Ascending aorta (tissue), 2 donors: ENCODE results near the gene PPP2R3C. TPM values are rescaled to one million over a fixed set of nuclear protein-coding genes. Genes with fewer than 3 reads are reported as not detected.
"Not testable (repeated sequence)": the region's sequence is repeated elsewhere in the genome, so short reads cannot be mapped to it uniquely, and the experiment has no call there.

Source experiments
- DNase-seq, 2 donors: peaks; one replicate each; pipeline ENCODE4 v3.0.0-alpha.2; 2019; ENCODE audit warnings: low spot score in 2 of 2
- H3K27ac ChIP-seq, 2 donors: fragments of 200-600 bp; sonication (generic); one replicate each; pipeline ENCODE4 v1.5.1; 2016 to 2017; ENCODE audit warnings: mild to moderate bottlenecking in 1 of 2
- H3K27me3 ChIP-seq: fragments of 200-600 bp; sonication (generic); one replicate; pipeline ENCODE4 v1.5.1; 2017
- H3K36me3 ChIP-seq, 2 donors: fragments of 200-600 bp; sonication (generic); one replicate each; pipeline ENCODE4 v1.5.1; 2016
- H3K4me1 ChIP-seq, 2 donors: fragments of 200-600 bp; sonication (generic); one replicate each; pipeline ENCODE4 v1.5.1; 2016 to 2017; ENCODE audit warnings: mild to moderate bottlenecking in 1 of 2
- H3K4me3 ChIP-seq, 2 donors: fragments of 200-600 bp; sonication (generic); one replicate each; pipeline ENCODE4 v1.5.1; 2016 to 2017; ENCODE audit warnings: mild to moderate bottlenecking in 1 of 2
- H3K9me3 ChIP-seq, 2 donors: fragments of 200-600 bp; sonication (generic); one replicate each; pipeline ENCODE4 v1.5.1; 2016
- CTCF ChIP-seq, 3 experiments: fragments of 200-600 bp in 2 of 3; fragments of 450-650 bp in 1 of 3; sonication (generic) in 2 of 3; IDR thresholded peaks; one replicate each; pipeline ENCODE4 v1.5.1; 2016 to 2019; ENCODE audit warnings: antibody characterized with exemption in 3 of 3, mild to moderate bottlenecking in 1 of 3, moderate library complexity in 1 of 3
- intact Hi-C: fragments of 100-400 bp; cut with DNase I; formaldehyde crosslinking; loops from one replicate; pipeline ENCODE4 v1.15.1; 2023
- total RNA-seq: library from RNA; depleted of rRNA; stranded (reverse); fragments of >200 nt; gene quantifications from one replicate; pipeline ENCODE4 v1.1.0, GENCODE V29; 2016

PPP2R3C gene
- total RNA-seq, 1 donor from 2014 or later, result 63.6 TPM

- Histone ChIP-seq H3K4me1 (no peaks in the 10 kb centered on the region), H3K4me3 (no peak overlapping the region), H3K27me3 (no peaks in the 10 kb centered on the region), H3K9me3 (no peaks in the 10 kb centered on the region), H3K27ac (no peak overlapping the region), H3K36me3 (peaks cover 0 to 6% of the 10 kb centered on the region in 2 donors)
- intact Hi-C loops, result no loop called here
- no peak for TF ChIP-seq CTCF (IDR thresholded peaks at IDR 0.05)
- DNase-seq, result no peak
Observed at GRCh38 chr14:35159742-35160409, 38.1 kb upstream of the PPP2R3C start.

- Histone ChIP-seq H3K9me3 (no peaks in the 10 kb centered on the region), H3K4me1 (no peaks in the 10 kb centered on the region), H3K4me3 (no peak overlapping the region), H3K27me3 (no peaks in the 10 kb centered on the region), H3K27ac (no peak overlapping the region), H3K36me3 (peaks cover 0 to 6% of the 10 kb centered on the region in 2 donors)
- TF ChIP-seq CTCF (IDR thresholded peaks at IDR 0.05), result no peak
- intact Hi-C loops, result no loop called here
- DNase-seq, result no peak
Observed at GRCh38 chr14:35158951-35159653, 37.3 kb upstream of the PPP2R3C start.

- intact Hi-C loops, result no loop called here
- TF ChIP-seq CTCF (IDR thresholded peaks at IDR 0.05), result no peak
- Histone ChIP-seq H3K36me3 (peaks cover 0 to 6% of the 10 kb centered on the region in 2 donors), H3K4me1 (no peaks in the 10 kb centered on the region), H3K27ac (no peak overlapping the region), H3K9me3 (no peaks in the 10 kb centered on the region), H3K4me3 (no peak overlapping the region), H3K27me3 (no peaks in the 10 kb centered on the region)
- no peak for DNase-seq
Observed at GRCh38 chr14:35158491-35158890, 36.7 kb upstream of the PPP2R3C start.

- intact Hi-C loops, result no loop called here
- peaks cover 0 to 6% of the 10 kb centered on the region in 2 donors for H3K36me3 ChIP-seq
- H3K27me3 ChIP-seq, result no peaks in the 10 kb centered on the region
Observed at GRCh38 chr14:35155962-35156361, 34.2 kb upstream of the PPP2R3C start.

GRCh38 chr14:35154016-35154415 is 32.2 kb upstream of the PPP2R3C start:
- Histone ChIP-seq H3K27me3 (no peaks in the 10 kb centered on the region), H3K9me3 (no peaks in the 10 kb centered on the region), H3K4me3 (no peak overlapping the region), H3K4me1 (no peaks in the 10 kb centered on the region), H3K36me3 (peaks cover 0 to 4% of the 10 kb centered on the region in 2 donors), H3K27ac (no peak overlapping the region)
- TF ChIP-seq CTCF (IDR thresholded peaks at IDR 0.05), result no peak
- intact Hi-C loops, result no loop called here
- no peak for DNase-seq

More at GRCh38 chr14:35155962-35156361, 34.2 kb upstream of the PPP2R3C start:
- Histone ChIP-seq H3K4me3 (no peak overlapping the region), H3K4me1 (no peaks in the 10 kb centered on the region), H3K9me3 (no peaks in the 10 kb centered on the region), H3K27ac (no peak overlapping the region)
- TF ChIP-seq CTCF (IDR thresholded peaks at IDR 0.05), result no peak
- DNase-seq, result no peak

GRCh38 chr14:35152531-35152930 is 30.7 kb upstream of the PPP2R3C start:
- H3K27ac ChIP-seq, intact Hi-C loops, DNase-seq, H3K4me1 ChIP-seq, H3K4me3 ChIP-seq, H3K27me3 ChIP-seq, H3K36me3 ChIP-seq, H3K9me3 ChIP-seq: not testable (repeated sequence)
